SU-DHL-6 (cell line): ENCODE results near the gene NDUFB7.
"Not testable (repeated sequence)": the region's sequence is repeated elsewhere in the genome, so short reads cannot be mapped to it uniquely, and the experiment has no call there.

Experiments used
- H2AFZ ChIP-seq: fragments of 200-600 bp; sonication (generic); 2 replicates; pipeline ENCODE4 v1.6.1; 2014; ENCODE audit warnings: low read depth, mild to moderate bottlenecking, moderate library complexity, mixed read lengths, antibody characterized with exemption, low read length; ENCODE audit not compliant: severe bottlenecking
- H3F3A ChIP-seq: fragments of 200-600 bp; shearing (Covaris generic); 2 replicates; pipeline ENCODE4 v1.6.0; 2016; ENCODE audit warnings: antibody characterized with exemption, mild to moderate bottlenecking; ENCODE audit not compliant: insufficient read depth
- H3K27ac ChIP-seq: fragments of 200-600 bp; sonication (generic); 2 replicates; pipeline ENCODE4 v1.5.1; 2016; ENCODE audit warnings: low read depth, mild to moderate bottlenecking, low read length, moderate library complexity, mixed read lengths
- H3K27me3 ChIP-seq: fragments of 200-600 bp; sonication (generic), shearing (Covaris generic); 2 replicates; pipeline ENCODE4 v1.6.0; 2014; ENCODE audit warnings: mild to moderate bottlenecking, low read length
- H3K36me3 ChIP-seq: fragments of 200-600 bp; sonication (generic); 2 replicates; pipeline ENCODE4 v1.6.1; 2014; ENCODE audit warnings: mild to moderate bottlenecking, low read length, mixed read lengths
- H3K4me2 ChIP-seq: fragments of 300-600, 200-600 bp; shearing (Covaris generic), sonication (generic); 2 replicates; pipeline ENCODE4 v1.6.0; 2014; ENCODE audit warnings: low read length, low read depth, mild to moderate bottlenecking; ENCODE audit not compliant: poor library complexity, severe bottlenecking
- H3K4me3 ChIP-seq: fragments of 200-600 bp; sonication (generic); 2 replicates; pipeline ENCODE4 v1.5.1; 2014; ENCODE audit warnings: antibody characterized with exemption, low read length, mild to moderate bottlenecking, mixed read lengths; ENCODE audit not compliant: insufficient read depth, poor library complexity, severe bottlenecking
- H3K79me2 ChIP-seq: fragments of 200-600 bp; sonication (generic); 2 replicates; pipeline ENCODE4 v1.6.1; 2014; ENCODE audit warnings: mild to moderate bottlenecking, low read length, moderate library complexity; ENCODE audit not compliant: insufficient read depth
- H3K9ac ChIP-seq: fragments of 200-600 bp; sonication (generic); 2 replicates; pipeline ENCODE4 v1.7.0; 2014; ENCODE audit warnings: mild to moderate bottlenecking, low read length
- H3K9me2 ChIP-seq: fragments of 200-600 bp; sonication (generic); replicated peaks from 2 replicates; pipeline ENCODE4 v1.6.1; 2014; ENCODE audit warnings: low read length; ENCODE audit not compliant: insufficient read depth
- H3K9me3 ChIP-seq: fragments of 200-600 bp; sonication (generic); 2 replicates; pipeline ENCODE4 v1.6.1; 2014; ENCODE audit warnings: low read length, mixed read lengths; ENCODE audit not compliant: insufficient read depth
- H4K20me1 ChIP-seq: fragments of 200-600 bp; sonication (generic); 2 replicates; pipeline ENCODE4 v1.6.1; 2014; ENCODE audit warnings: low read depth, mild to moderate bottlenecking, antibody characterized with exemption, low read length, moderate library complexity, mixed read lengths
- CTCF ChIP-seq: fragments of 200-600 bp; sonication (generic); IDR thresholded peaks from one replicate; pipeline ENCODE4 v1.5.1; 2017; ENCODE audit warnings: antibody characterized with exemption, mild to moderate bottlenecking, low read length, moderate library complexity; ENCODE audit not compliant: insufficient read depth, poor library complexity, severe bottlenecking
- EZH2phosphoT487 ChIP-seq: fragments of 200-600 bp; sonication (generic), shearing (Covaris generic); conservative IDR thresholded peaks from 2 replicates; pipeline ENCODE4 v1.6.1; 2018; ENCODE audit warnings: mild to moderate bottlenecking, antibody characterized with exemption, low read length, moderate library complexity, mixed read lengths

The NDUFB7 gene

GRCh38 chr19:14615623-14616022 is 43.8 kb upstream of the NDUFB7 start:
- Histone ChIP-seq H3K79me2 (no peaks in the 10 kb centered on the region), H3K4me3 (no peak overlapping the region), H3K9me2 (no peaks in the 10 kb centered on the region), H3K9ac (no peak overlapping the region), H2AFZ (no peak overlapping the region), H3F3A (peaks cover 18% of the 10 kb centered on the region), H3K27ac (no peak overlapping the region), H4K20me1 (no peaks in the 10 kb centered on the region), H3K27me3 (no peaks in the 10 kb centered on the region), H3K9me3 (peaks cover 11% of the 10 kb centered on the region; the same call in 1 of the 2 replicates), H3K4me2 (no peak overlapping the region), H3K36me3 (no peaks in the 10 kb centered on the region)
- TF ChIP-seq CTCF = no peak
- no peak for TF ChIP-seq EZH2phosphoT487

GRCh38 chr19:14614099-14614412 is 42.2 kb upstream of the NDUFB7 start:
- no peaks in the 10 kb centered on the region for H3K36me3 ChIP-seq
- H3K4me3 ChIP-seq = no peak overlapping the region
- H2AFZ ChIP-seq = no peak overlapping the region

GRCh38 chr19:14613399-14614098 is 41.7 kb upstream of the NDUFB7 start:
- not testable (repeated sequence) for H3K9me2 ChIP-seq, H3K4me3 ChIP-seq, H3K9me3 ChIP-seq, H3K9ac ChIP-seq, H3K79me2 ChIP-seq, H4K20me1 ChIP-seq, H3K36me3 ChIP-seq, H2AFZ ChIP-seq, H3K27me3 ChIP-seq
- peak overlapping the region; percentile 33 for H3K4me2 ChIP-seq
- H3F3A ChIP-seq = peaks cover 18% of the 10 kb centered on the region
- peak overlapping the region; percentile 78 for H3K27ac ChIP-seq

More at GRCh38 chr19:14614099-14614412, 42.2 kb upstream of the NDUFB7 start:
- peak overlapping the region; percentile 78 for H3K27ac ChIP-seq
- no peaks in the 10 kb centered on the region for H3K79me2 ChIP-seq
- no peak for TF ChIP-seq CTCF
- TF ChIP-seq EZH2phosphoT487 = no peak
- H3K9ac ChIP-seq = no peak overlapping the region
- no peaks in the 10 kb centered on the region for H4K20me1 ChIP-seq
- no peaks in the 10 kb centered on the region for H3K9me2 ChIP-seq
- H3K27me3 ChIP-seq = no peaks in the 10 kb centered on the region
- H3K9me3 ChIP-seq = peaks cover 3% of the 10 kb centered on the region; the same call in 1 of the 2 replicates
- H3K4me2 ChIP-seq = peak overlapping the region; percentile 17
- peaks cover 18% of the 10 kb centered on the region for H3F3A ChIP-seq

GRCh38 chr19:14612657-14613056 is 40.8 kb upstream of the NDUFB7 start:
- no peaks in the 10 kb centered on the region for H3K9me2 ChIP-seq
- H4K20me1 ChIP-seq = no peaks in the 10 kb centered on the region
- peak overlapping the region; percentile 78; the same call in 1 of the 2 replicates for H3K27ac ChIP-seq
- H3K9ac ChIP-seq = no peak overlapping the region
- H3K79me2 ChIP-seq = no peaks in the 10 kb centered on the region
- TF ChIP-seq CTCF (no peak), EZH2phosphoT487 (no peak)
- no peaks in the 10 kb centered on the region for H3K27me3 ChIP-seq
- H3K4me2 ChIP-seq = no peak overlapping the region
- H2AFZ ChIP-seq = no peak overlapping the region
- no peaks in the 10 kb centered on the region for H3K36me3 ChIP-seq
- H3F3A ChIP-seq = peaks cover 18% of the 10 kb centered on the region
- H3K4me3 ChIP-seq = no peak overlapping the region
- no peaks in the 10 kb centered on the region for H3K9me3 ChIP-seq

GRCh38 chr19:14612242-14612641 is 40.4 kb upstream of the NDUFB7 start:
- not testable (repeated sequence) for H3K9me3 ChIP-seq, H3K27me3 ChIP-seq, H3K4me3 ChIP-seq, H3K27ac ChIP-seq, H3K36me3 ChIP-seq, H4K20me1 ChIP-seq, H3K4me2 ChIP-seq, H3K79me2 ChIP-seq, H3K9me2 ChIP-seq, H3K9ac ChIP-seq, H2AFZ ChIP-seq
- peaks cover 18% of the 10 kb centered on the region for H3F3A ChIP-seq
